GM12878 (cell line): Measurements from ENCODE around the gene TRPT1. TPM values are rescaled to one million over a fixed set of nuclear protein-coding genes. Genes with fewer than 3 reads are reported as not detected.
A peak's percentile ranks its signal among the peaks of the same experiment; 100 is the strongest.

ENCODE experiments used
- ATAC-seq: fragments of 200-7000 bp; cut with Tn5 transposase; 3 replicates; pipeline ENCODE4 v1.9.1; 2020; ENCODE audit warnings: mild to moderate bottlenecking, moderate library complexity
- BruUV-seq: library from RNA; stranded (reverse); fragments of 400-500 nt; replicated peaks from 2 replicates; lab custom pipeline; 2021; lab: Mats Ljungman, UMichigan
- CTCF ChIA-PET: fragments of 300-600 bp; sonication (Branson Sonifier 250); formaldehyde crosslinking; extraction: SDS; loops from one replicate; lab custom pipeline; 2021; ENCODE audit warnings: inconsistent platforms; lab: Yijun Ruan, JAX
- POLR2A ChIA-PET: fragments of 350-600 bp; formaldehyde crosslinking; extraction: SDS; loops from one replicate; lab custom pipeline; 2021; ENCODE audit warnings: inconsistent platforms; lab: Charles Lee
- RAD21 ChIA-PET: fragments of 300-600 bp; sonication (Branson Sonifier 250); formaldehyde crosslinking; loops from one replicate; lab custom pipeline; 2023; ENCODE audit warnings: antibody characterized with exemption; ENCODE audit not compliant: unreplicated experiment; lab: Charles Lee
- SMC1A ChIA-PET: fragments of 300-600 bp; sonication (Branson Sonifier 250); formaldehyde crosslinking; loops from one replicate; lab custom pipeline; 2023; ENCODE audit not compliant: unreplicated experiment, uncharacterized antibody; lab: Charles Lee
- DNase-seq: peaks from one replicate; pipeline ENCODE4 v3.0.0-alpha.2; 2011; ENCODE audit warnings: low read depth, low spot score
- FAIRE-seq: peaks from 3 replicates; lab custom pipeline; 2011; peaks lifted over from hg19 to GRCh38; lab: Jason Lieb, UNC
- H2AFZ ChIP-seq: 2 replicates; pipeline ENCODE4 v1.6.0; 2011; ENCODE audit warnings: low read depth, low read length, control low read depth; ENCODE audit not compliant: control insufficient read depth
- H3K27ac ChIP-seq: 2 replicates; pipeline ENCODE4 v1.5.1; 2011; ENCODE audit warnings: control low read depth; ENCODE audit not compliant: control insufficient read depth, insufficient read depth
- H3K27me3 ChIP-seq, 2 experiments: replicated peaks in 1 of 2; 2 replicates each; pipeline versions ENCODE4 v1.6.0 to v1.6.1; 2011; ENCODE audit warnings: low read length in 1 of 2; ENCODE audit not compliant: control insufficient read depth in 2 of 2, insufficient read depth in 2 of 2
- H3K36me3 ChIP-seq, 2 experiments: 2 replicates each; pipeline ENCODE4 v1.5.1; 2011; ENCODE audit warnings: low read length in 1 of 2; ENCODE audit not compliant: control insufficient read depth in 2 of 2, insufficient read depth in 2 of 2
- H3K4me1 ChIP-seq: 2 replicates; pipeline ENCODE4 v1.6.1; 2011; ENCODE audit warnings: mild to moderate bottlenecking, low read length, moderate library complexity, mixed read lengths; ENCODE audit not compliant: control insufficient read depth, insufficient read depth
- H3K4me2 ChIP-seq: 2 replicates; pipeline ENCODE4 v1.6.0; 2011; ENCODE audit warnings: control low read depth; ENCODE audit not compliant: control insufficient read depth, insufficient read depth
- H3K4me3 ChIP-seq: fragments of 200-600 bp; sonication (generic); 2 replicates; pipeline ENCODE4 v1.5.1; 2016
- H3K79me2 ChIP-seq: 2 replicates; pipeline ENCODE4 v1.6.0; 2011; ENCODE audit warnings: low read length; ENCODE audit not compliant: control insufficient read depth, insufficient read depth
- H3K9ac ChIP-seq: 2 replicates; pipeline ENCODE4 v1.8.0; 2011; ENCODE audit warnings: low read length, control low read depth, mixed read lengths; ENCODE audit not compliant: control insufficient read depth, insufficient read depth
- H3K9me3 ChIP-seq: replicated peaks from 3 replicates; pipeline ENCODE4 v1.5.1; 2011; ENCODE audit warnings: mild to moderate bottlenecking, low read length; ENCODE audit not compliant: control insufficient read depth, insufficient read depth
- H4K20me1 ChIP-seq: 2 replicates; pipeline ENCODE4 v1.6.0; 2011; ENCODE audit not compliant: control insufficient read depth, insufficient read depth
- BHLHE40 ChIP-seq, 2 experiments: fragments of 450-650 bp in 1 of 2; IDR thresholded peaks; 2 replicates each; pipeline ENCODE4 v1.6.1; 2011 to 2017; ENCODE audit warnings: low read depth in 2 of 2, borderline replicate concordance in 1 of 2, improper control_type of control experiment in 1 of 2, low read length in 1 of 2, mild to moderate bottlenecking in 1 of 2
- ESRRA ChIP-seq: IDR thresholded peaks from 2 replicates; pipeline ENCODE4 v1.6.1; 2012; ENCODE audit warnings: mild to moderate bottlenecking, low read length, improper control_type of control experiment
- HCFC1 ChIP-seq: fragments of 150-350 bp; IDR thresholded peaks from 2 replicates; pipeline ENCODE4 v1.6.1; 2014; ENCODE audit warnings: low read length
- HDGF ChIP-seq: fragments of 450-650 bp; IDR thresholded peaks from 2 replicates; pipeline ENCODE4 v1.6.1; 2016; ENCODE audit warnings: antibody characterized with exemption
- IKZF1 ChIP-seq: fragments of 450-650 bp; conservative IDR thresholded peaks from 2 replicates; pipeline ENCODE4 v1.6.1; 2017; ENCODE audit warnings: antibody characterized with exemption, mild to moderate bottlenecking
- MYB ChIP-seq: fragments of 150-350 bp; IDR thresholded peaks from 2 replicates; pipeline ENCODE4 v1.6.1; 2014; ENCODE audit warnings: mild to moderate bottlenecking, low read depth, low read length, borderline replicate concordance
- NKRF ChIP-seq: fragments of 450-650 bp; conservative IDR thresholded peaks from 2 replicates; pipeline ENCODE4 v1.6.1; 2017; ENCODE audit warnings: mild to moderate bottlenecking, moderate library complexity
- NR2F1 ChIP-seq: fragments of 450-650 bp; conservative IDR thresholded peaks from 2 replicates; pipeline ENCODE4 v1.6.1; 2017; ENCODE audit warnings: mild to moderate bottlenecking
- POLR2A ChIP-seq: IDR thresholded peaks from 2 replicates; pipeline ENCODE4 v1.6.1; 2011; ENCODE audit warnings: low read depth, mild to moderate bottlenecking, low read length
- SMAD5 ChIP-seq: IDR thresholded peaks from 2 replicates; pipeline ENCODE4 v1.6.1; 2016; ENCODE audit warnings: antibody characterized with exemption, low read depth
- SPI1 ChIP-seq: IDR thresholded peaks from 2 replicates; pipeline ENCODE4 v1.6.1; 2011; ENCODE audit warnings: low read depth, mild to moderate bottlenecking, low read length, moderate library complexity, borderline replicate concordance; ENCODE audit not compliant: insufficient read depth
- SREBF2 ChIP-seq: IDR thresholded peaks from 2 replicates; pipeline ENCODE4 v1.6.1; 2012; ENCODE audit warnings: mild to moderate bottlenecking, low read length
- TARDBP ChIP-seq: IDR thresholded peaks from 2 replicates; pipeline ENCODE4 v1.6.1; 2016; ENCODE audit warnings: borderline replicate concordance
- WGBS: methylation state at CpG from one replicate; pipeline ENCODE4 v1.1.6; 2016; ENCODE audit warnings: low lambda C conversion rate; ENCODE audit not compliant: insufficient replicate concordance, insufficient coverage; ENCODE audit errors: missing lambda C conversion rate; 5-methylcytosine and 5-hydroxymethylcytosine counted together
- in situ Hi-C: fragments of 300-500 bp; cut with MboI; formaldehyde crosslinking; loops from 9 replicates; pipeline ENCODE4 v1.14.3; 2018; ENCODE audit warnings: mixed read lengths
- intact Hi-C: fragments of 100-400 bp; cut with micrococcal nuclease; formaldehyde crosslinking; loops from one replicate; pipeline ENCODE4 v1.14.2; 2022; ENCODE audit not compliant: unreplicated experiment
- polyA plus RNA-seq, 11 experiments: library from polyadenylated mRNA; depleted of rRNA in 4 of 11; unstranded in 6 of 11; stranded (reverse) in 5 of 11; fragments of >200 nt; fragmentation: Nextera tagmentation in 4 of 11; fragmentation: Illumina TruSeq in 1 of 11; extraction: Ambion mirVana in 4 of 11; extraction: Trizol in 1 of 11; gene quantifications; 1 replicate in 1 of 11; 2 replicates in 10 of 11; pipeline versions ENCODE4 v1.2.1 to v1.2.3, GENCODE V29; 2011 to 2016; ENCODE audit warnings: inconsistent platforms in 2 of 11, missing spikeins in 2 of 11, low read depth in 1 of 11
- total RNA-seq, 4 experiments: library from RNA; depleted of rRNA in 3 of 4; stranded (reverse); fragments of >200 nt in 3 of 4; fragmentation: Illumina TruSeq in 1 of 4; extraction: Trizol in 1 of 4; gene quantifications; 2 replicates each; pipeline versions ENCODE4 v1.2.1 to v1.2.3, GENCODE V29; 2013 to 2021
- TF ChIP-seq, protein P1 (sequence below): IDR thresholded peaks from 2 replicates; pipeline ENCODE4 v1.6.1; 2011; ENCODE audit warnings: low read depth, mild to moderate bottlenecking, low read length, moderate library complexity, borderline replicate concordance; ENCODE audit errors: extremely low read depth
- TF ChIP-seq, protein P2 (sequence below): fragments of 450-650 bp; IDR thresholded peaks from 2 replicates; pipeline ENCODE4 v1.6.1; 2017; ENCODE audit warnings: mild to moderate bottlenecking, moderate library complexity

TRPT1 gene
- total and polyA plus RNA-seq, 10 of the 15 experiments (the other 5 are each of a cell fraction or from before 2014, with no cell fraction given): 7.1 to 63.0 (median 31.4) TPM

DNA sequence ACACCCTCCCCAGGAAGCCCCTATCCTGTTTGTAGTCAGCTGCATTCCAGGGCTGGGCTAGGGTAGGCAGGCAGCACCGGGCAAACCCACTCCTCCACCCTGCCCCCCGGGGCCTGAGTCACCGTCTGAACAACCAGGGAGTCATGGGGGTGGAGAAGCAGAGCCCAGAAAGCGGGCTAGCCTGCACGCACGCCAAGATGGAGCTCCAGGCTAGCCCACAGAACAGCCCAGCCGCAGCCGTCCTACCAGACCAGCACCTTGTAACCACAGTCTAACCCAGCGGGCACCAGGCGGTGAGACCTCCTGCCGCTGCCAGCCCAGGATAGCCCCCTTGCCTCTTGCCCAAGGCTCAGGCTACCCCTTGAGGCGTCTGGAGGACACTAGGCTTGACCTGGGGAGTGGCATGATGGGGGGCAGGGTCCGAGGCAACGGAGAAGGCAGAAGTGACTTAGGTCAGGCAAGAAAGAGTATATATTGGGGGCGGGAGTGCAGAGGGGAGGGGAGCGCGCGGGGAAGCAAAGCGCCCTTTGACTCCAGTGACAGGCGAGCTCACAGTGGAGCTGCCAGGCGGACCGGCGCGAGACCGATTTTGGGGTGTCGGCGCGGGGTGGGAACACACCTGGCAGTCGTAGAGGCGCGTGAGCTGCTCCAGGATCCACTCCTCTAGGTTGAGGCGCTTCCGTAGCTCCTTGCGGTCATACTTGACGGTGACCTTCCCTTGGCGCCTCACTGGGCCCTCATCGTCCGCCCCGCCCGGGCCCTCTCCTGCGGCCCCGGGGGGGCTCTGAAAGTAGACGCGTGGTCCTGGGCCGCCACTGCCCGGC is 20.0 kb upstream of the TRPT1 start (continued):
- TF ChIP-seq POLR2A: peak; percentile 35

DNA sequence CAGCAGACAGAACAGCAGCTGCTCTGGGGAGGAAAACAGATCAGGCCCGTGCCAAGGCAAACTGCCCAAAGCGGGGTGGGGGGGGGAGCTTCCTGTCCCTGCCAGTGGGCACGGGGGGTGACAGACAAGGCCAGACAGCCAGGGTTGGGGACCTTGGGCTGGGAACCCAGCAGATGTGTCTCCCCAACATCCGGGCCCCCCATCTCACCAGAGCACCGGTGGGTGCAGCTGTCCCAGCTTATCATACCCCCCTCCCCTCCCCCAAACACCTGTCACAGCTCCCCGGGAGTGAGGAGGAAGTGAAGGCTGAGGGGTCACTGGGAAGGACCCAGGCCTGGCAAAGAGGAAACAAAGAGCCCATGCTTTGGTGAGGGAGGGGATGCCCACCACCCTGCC is 19.4 kb upstream of the TRPT1 start:
- peak overlapping the region; percentile 90 for H3K27ac ChIP-seq
- no TSS peak for BruUV-seq
- H3K4me3 ChIP-seq: peak overlapping the region; percentile 91
- H2AFZ ChIP-seq: no peak overlapping the region
- SMC1A ChIA-PET: interaction anchor here (1.1 to 2.0 kb wide), 3 partner anchors 12 to 41 kb away, joined by 4 to 7 read pairs (median 5); partner anchors contain the start of gene FERMT3
- RAD21 ChIA-PET: interaction anchor here (0.6 to 8.6 kb wide), 6 partner anchors 8 to 110 kb away, joined by 3 to 104 read pairs (median 4); partner anchors contain the start of genes FERMT3, MACROD1 and VEGFB
- POLR2A ChIA-PET: interaction anchor here (0.6 to 7.4 kb wide), 11 partner anchors 11 to 60 kb away, joined by 3 to 82 read pairs (median 6); partner anchors contain the start of genes BAD, DNAJC4, ESRRA and FERMT3
- CTCF ChIA-PET: interaction anchor here (1.0 to 6.2 kb wide), 7 partner anchors 24 to 60 kb away, joined by 3 to 66 read pairs (median 7); partner anchors contain the start of genes CATSPERZ and FERMT3
- no peaks in the 10 kb centered on the region for H3K9me3 ChIP-seq
- H3K36me3 ChIP-seq: peaks cover 0 to 10% of the 10 kb centered on the region in 2 experiments; a peak in 2 of 4 replicates
- peaks cover 12% of the 10 kb centered on the region for H3K4me1 ChIP-seq
- no peaks in the 10 kb centered on the region for H3K27me3 ChIP-seq
- peak overlapping the region; percentile 92 for H3K9ac ChIP-seq
- DNase-seq (no peak), ATAC-seq (no peak), FAIRE-seq (peak; percentile 74)
- peak overlapping the region; percentile 80 for H3K4me2 ChIP-seq
- in situ Hi-C loops (loop anchor here (25.0 kb wide), 1 partner anchor 1617 kb away; the partner anchor contains the start of genes CFL1, EFEMP2 and MUS81), intact Hi-C loops (no loop called here)
- H4K20me1 ChIP-seq: no peaks in the 10 kb centered on the region
- peaks cover 38% of the 10 kb centered on the region for H3K79me2 ChIP-seq
- WGBS: 3% methylated on average over 4 of the region's 6 CpGs
- no peak; the same call in 1 of the 2 replicates for TF ChIP-seq SMAD5
- peak in 1 of 2 experiments; percentile 53; a peak in 1 of 4 replicates for TF ChIP-seq BHLHE40 (IDR thresholded peaks at IDR 0.05; ENCODE audit: borderline replicate concordance in 1 of 2, low read depth in 2 of 2, low read length in 1 of 2)
- no peak for TF ChIP-seq MYB
- TF ChIP-seq IKZF1: peak; percentile 35; the same call in 1 of the 2 replicates
- peak; percentile 41; the same call in 1 of the 2 replicates for TF ChIP-seq SPI1
- no peak for TF ChIP-seq HDGF
- no peak for TF ChIP-seq HCFC1
- no peak for TF ChIP-seq NKRF
- no peak for TF ChIP-seq TARDBP
- TF ChIP-seq NR2F1: 0 out of 2 replicates have a peak, but pooled peaks have one; percentile 13
- TF ChIP-seq ESRRA: no peak
- TF ChIP-seq, protein P1, sequence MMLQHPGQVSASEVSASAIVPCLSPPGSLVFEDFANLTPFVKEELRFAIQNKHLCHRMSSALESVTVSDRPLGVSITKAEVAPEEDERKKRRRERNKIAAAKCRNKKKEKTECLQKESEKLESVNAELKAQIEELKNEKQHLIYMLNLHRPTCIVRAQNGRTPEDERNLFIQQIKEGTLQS: no peak
- TF ChIP-seq, protein P2, sequence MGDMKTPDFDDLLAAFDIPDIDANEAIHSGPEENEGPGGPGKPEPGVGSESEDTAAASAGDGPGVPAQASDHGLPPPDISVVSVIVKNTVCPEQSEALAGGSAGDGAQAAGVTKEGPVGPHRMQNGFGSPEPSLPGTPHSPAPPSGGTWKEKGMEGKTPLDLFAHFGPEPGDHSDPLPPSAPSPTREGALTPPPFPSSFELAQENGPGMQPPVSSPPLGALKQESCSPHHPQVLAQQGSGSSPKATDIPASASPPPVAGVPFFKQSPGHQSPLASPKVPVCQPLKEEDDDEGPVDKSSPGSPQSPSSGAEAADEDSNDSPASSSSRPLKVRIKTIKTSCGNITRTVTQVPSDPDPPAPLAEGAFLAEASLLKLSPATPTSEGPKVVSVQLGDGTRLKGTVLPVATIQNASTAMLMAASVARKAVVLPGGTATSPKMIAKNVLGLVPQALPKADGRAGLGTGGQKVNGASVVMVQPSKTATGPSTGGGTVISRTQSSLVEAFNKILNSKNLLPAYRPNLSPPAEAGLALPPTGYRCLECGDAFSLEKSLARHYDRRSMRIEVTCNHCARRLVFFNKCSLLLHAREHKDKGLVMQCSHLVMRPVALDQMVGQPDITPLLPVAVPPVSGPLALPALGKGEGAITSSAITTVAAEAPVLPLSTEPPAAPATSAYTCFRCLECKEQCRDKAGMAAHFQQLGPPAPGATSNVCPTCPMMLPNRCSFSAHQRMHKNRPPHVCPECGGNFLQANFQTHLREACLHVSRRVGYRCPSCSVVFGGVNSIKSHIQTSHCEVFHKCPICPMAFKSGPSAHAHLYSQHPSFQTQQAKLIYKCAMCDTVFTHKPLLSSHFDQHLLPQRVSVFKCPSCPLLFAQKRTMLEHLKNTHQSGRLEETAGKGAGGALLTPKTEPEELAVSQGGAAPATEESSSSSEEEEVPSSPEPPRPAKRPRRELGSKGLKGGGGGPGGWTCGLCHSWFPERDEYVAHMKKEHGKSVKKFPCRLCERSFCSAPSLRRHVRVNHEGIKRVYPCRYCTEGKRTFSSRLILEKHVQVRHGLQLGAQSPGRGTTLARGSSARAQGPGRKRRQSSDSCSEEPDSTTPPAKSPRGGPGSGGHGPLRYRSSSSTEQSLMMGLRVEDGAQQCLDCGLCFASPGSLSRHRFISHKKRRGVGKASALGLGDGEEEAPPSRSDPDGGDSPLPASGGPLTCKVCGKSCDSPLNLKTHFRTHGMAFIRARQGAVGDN: no peak
- no peak for TF ChIP-seq SREBF2
